ENCODE measurements around the gene CCR9. TPM values are rescaled to one million over a fixed set of nuclear protein-coding genes. Genes with fewer than 3 reads are reported as not detected.

Gene CCR9
- total and polyA plus RNA-seq, 2 experiments from 2014 or later: 0.27 to 0.71 TPM

DNA sequence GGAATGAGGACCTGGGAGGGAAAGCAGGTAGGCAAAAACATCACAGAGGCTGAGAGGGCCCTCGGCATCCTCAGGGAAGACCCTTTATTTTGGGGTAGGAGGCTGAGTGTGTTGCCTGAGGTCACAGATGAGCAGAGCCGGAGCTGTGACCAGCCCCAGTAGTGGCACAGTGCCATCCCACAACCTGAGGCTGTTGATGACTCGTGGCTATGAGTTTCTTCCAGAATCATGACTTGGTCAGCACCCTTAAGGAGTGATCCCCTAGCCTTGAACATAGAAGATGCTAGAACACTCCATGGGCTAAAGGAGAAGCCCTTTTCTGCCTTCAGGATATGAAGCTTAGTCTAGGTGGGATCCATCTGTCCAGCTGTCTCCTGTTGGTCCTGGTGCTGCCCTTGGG, 37.4 kb downstream of the CCR9 start:
- Histone ChIP-seq H3K36me3 (peaks cover 23% of the 10 kb centered on the region), H3K4me1 (ENCODE audit: low read depth) (no peaks in the 10 kb centered on the region), H3K27ac (no peak overlapping the region), H3K9me3 (ENCODE audit: low read depth) (no peaks in the 10 kb centered on the region), H3K27me3 (no peaks in the 10 kb centered on the region), H3K4me3 (no peak overlapping the region)
- TF ChIP-seq, protein P1, sequence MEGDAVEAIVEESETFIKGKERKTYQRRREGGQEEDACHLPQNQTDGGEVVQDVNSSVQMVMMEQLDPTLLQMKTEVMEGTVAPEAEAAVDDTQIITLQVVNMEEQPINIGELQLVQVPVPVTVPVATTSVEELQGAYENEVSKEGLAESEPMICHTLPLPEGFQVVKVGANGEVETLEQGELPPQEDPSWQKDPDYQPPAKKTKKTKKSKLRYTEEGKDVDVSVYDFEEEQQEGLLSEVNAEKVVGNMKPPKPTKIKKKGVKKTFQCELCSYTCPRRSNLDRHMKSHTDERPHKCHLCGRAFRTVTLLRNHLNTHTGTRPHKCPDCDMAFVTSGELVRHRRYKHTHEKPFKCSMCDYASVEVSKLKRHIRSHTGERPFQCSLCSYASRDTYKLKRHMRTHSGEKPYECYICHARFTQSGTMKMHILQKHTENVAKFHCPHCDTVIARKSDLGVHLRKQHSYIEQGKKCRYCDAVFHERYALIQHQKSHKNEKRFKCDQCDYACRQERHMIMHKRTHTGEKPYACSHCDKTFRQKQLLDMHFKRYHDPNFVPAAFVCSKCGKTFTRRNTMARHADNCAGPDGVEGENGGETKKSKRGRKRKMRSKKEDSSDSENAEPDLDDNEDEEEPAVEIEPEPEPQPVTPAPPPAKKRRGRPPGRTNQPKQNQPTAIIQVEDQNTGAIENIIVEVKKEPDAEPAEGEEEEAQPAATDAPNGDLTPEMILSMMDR (IDR thresholded peaks at IDR 0.05; ENCODE audit: low read depth, low read length): no peak
- peak in 1 of 2 donors; percentile 9 for DNase-seq (ENCODE audit: low read depth in 1 of 2, low spot score in 1 of 2)

DNA sequence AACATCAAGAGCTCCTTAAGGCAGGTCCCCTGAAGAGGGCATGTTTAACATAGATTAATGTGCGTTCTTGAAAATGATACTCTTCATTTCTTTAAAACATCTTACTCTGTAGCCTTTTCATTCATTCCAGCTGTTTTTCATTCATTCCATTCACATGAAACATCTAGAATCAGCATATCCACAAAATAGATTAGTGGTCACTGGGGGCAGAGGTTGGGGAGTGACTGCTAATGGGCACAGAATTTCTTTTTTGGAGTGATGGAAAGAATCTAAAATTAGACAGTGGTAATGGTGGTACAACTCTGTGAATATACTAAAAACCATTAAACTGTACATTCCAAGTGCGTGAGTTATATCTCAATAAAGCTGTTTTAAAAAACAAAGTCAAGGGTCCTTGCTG, 41.5 kb downstream of the CCR9 start:
- peaks cover 30% of the 10 kb centered on the region for H3K36me3 ChIP-seq
- no peak for DNase-seq (ENCODE audit: low read depth in 1 of 2, low spot score in 1 of 2)

DNA sequence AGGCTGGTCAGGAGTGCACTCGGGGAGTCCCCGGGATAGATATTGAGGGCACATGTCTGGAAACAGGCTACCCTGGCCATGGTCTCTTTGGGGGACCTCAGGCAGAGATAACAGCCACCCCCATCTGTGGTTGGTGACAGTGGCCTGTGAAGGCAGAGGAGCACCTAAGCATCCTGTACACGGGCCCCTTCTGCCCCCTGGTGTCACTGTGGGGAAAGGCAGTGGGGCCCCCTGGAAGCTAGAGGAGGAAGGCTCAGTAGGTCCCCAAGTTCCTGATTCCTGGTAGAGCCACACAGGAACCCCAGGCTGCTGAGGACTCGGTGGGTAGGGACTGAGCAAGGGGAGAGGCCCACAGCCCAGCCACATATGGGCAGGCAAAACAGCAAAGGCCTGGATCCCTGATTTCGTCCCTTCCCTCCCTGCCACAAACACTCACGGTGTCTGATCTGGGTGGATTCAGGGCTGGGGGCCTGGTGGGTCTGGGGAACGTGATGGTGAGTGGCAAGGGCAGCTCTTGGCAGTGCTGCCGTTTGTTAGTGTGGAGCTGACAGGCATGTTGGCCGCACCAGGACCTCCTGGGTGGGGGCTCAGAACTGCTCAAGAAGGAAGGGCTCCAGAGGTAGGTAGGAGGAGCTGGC, 42.8 kb downstream of the CCR9 start:
- no peak overlapping the region for H3K4me3 ChIP-seq
- no peaks in the 10 kb centered on the region for H3K9me3 ChIP-seq (ENCODE audit: low read depth)
- TF ChIP-seq, protein P1 (IDR thresholded peaks at IDR 0.05; ENCODE audit: low read depth, low read length): peak; percentile 76
- peaks cover 14% of the 10 kb centered on the region for H3K4me1 ChIP-seq (ENCODE audit: low read depth)
- peak; percentile 33 to 51 for DNase-seq (ENCODE audit: low read depth in 1 of 2, low spot score in 1 of 2)
- no peak overlapping the region for H3K27ac ChIP-seq
- H3K36me3 ChIP-seq: peaks cover 23% of the 10 kb centered on the region
- no peaks in the 10 kb centered on the region for H3K27me3 ChIP-seq

More for the DNA sequence above, 41.5 kb downstream of the CCR9 start:
- Histone ChIP-seq H3K9me3 (ENCODE audit: low read depth) (no peaks in the 10 kb centered on the region), H3K4me1 (ENCODE audit: low read depth) (peaks cover 1% of the 10 kb centered on the region), H3K27me3 (no peaks in the 10 kb centered on the region), H3K27ac (no peak overlapping the region), H3K4me3 (no peak overlapping the region)
- TF ChIP-seq, protein P1 (IDR thresholded peaks at IDR 0.05; ENCODE audit: low read depth, low read length): no peak

DNA sequence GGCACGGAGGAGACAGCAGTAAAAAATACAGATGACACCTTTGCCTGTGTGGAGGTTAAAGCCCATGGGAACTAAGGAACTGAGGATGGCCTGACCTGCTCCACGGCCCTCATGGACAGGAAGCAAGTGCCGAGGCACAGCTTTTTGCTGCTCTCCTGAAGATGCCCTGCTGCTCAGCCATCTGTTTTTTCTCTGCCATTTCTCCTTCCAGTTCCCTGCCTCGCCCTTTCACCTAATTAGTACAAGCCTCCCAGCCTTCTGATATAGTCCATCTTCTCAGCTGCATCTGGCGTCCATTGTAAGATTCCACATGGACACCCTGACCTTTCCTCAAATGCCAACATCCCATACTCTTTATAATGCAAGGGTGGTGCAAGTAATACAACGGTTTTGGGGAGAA, 45.2 kb downstream of the CCR9 start:
- H3K4me3 ChIP-seq: no peak overlapping the region
- DNase-seq (ENCODE audit: low read depth in 1 of 2, low spot score in 1 of 2): no peak
- no peaks in the 10 kb centered on the region for H3K27me3 ChIP-seq
- H3K27ac ChIP-seq: no peak overlapping the region
- peaks cover 15% of the 10 kb centered on the region for H3K4me1 ChIP-seq (ENCODE audit: low read depth)
- TF ChIP-seq, protein P1 (IDR thresholded peaks at IDR 0.05; ENCODE audit: low read depth, low read length): no peak
- peaks cover 18% of the 10 kb centered on the region for H3K36me3 ChIP-seq
- H3K9me3 ChIP-seq (ENCODE audit: low read depth): no peaks in the 10 kb centered on the region

DNA sequence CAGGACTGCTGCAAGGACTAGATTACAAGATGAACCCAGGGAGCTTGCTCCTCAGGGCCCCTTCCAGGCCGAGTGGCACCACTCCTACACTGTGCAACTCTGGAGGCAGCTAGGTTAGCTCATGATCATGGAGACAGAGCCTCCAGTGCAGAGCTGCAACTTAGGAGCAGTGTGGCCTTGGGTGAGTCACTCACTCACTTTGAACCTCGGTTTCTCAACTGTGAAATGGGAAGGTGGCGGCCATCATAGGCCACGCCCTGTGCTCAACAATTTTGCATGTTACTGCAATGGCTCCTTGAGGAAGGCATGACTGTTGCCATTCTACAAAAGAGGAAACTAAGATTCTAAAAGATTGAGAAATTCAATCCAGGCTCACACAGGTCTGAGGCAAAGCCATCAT, 45.8 kb downstream of the CCR9 start:
- Histone ChIP-seq H3K4me1 (ENCODE audit: low read depth) (peaks cover 15% of the 10 kb centered on the region), H3K27me3 (no peaks in the 10 kb centered on the region), H3K9me3 (ENCODE audit: low read depth) (no peaks in the 10 kb centered on the region), H3K36me3 (peaks cover 16% of the 10 kb centered on the region), H3K27ac (no peak overlapping the region), H3K4me3 (no peak overlapping the region)
- TF ChIP-seq, protein P1 (IDR thresholded peaks at IDR 0.05; ENCODE audit: low read depth, low read length): no peak
- DNase-seq (ENCODE audit: low read depth in 1 of 2, low spot score in 1 of 2): no peak
